ENCODE measurements around the gene ARMC8. TPM values are rescaled to one million over a fixed set of nuclear protein-coding genes. Genes with fewer than 3 reads are reported as not detected.

The ARMC8 gene
- total RNA-seq, 1 experiment from 2014 or later: 32.4 TPM

GRCh38 chr3:138241061-138241460, 54.0 kb downstream of the ARMC8 start:
- H3K4me1 ChIP-seq (replicated peaks; ENCODE audit: insufficient read depth): no peaks in the 10 kb centered on the region
- H3K9me2 ChIP-seq (ENCODE audit: insufficient read depth): no peaks in the 10 kb centered on the region
- CTCF ChIA-PET: no interaction called here
- no peak overlapping the region for H3K4me2 ChIP-seq
- POLR2A ChIA-PET (ENCODE audit: unreplicated experiment): no interaction called here
- H3K27me3 ChIP-seq (ENCODE audit: insufficient read depth, low read depth): no peaks in the 10 kb centered on the region
- no peak overlapping the region for H3K27ac ChIP-seq
- H3K4me3 ChIP-seq: no peak overlapping the region
- no peaks in the 10 kb centered on the region for H3K79me2 ChIP-seq (ENCODE audit: low read depth)
- no peaks in the 10 kb centered on the region for H3K9me3 ChIP-seq (ENCODE audit: insufficient read depth, low read depth)
- no peak for DNase-seq
- intact Hi-C loops (cut with micrococcal nuclease; ENCODE audit: unreplicated experiment): no loop called here
- no peaks in the 10 kb centered on the region for H3F3A ChIP-seq (ENCODE audit: insufficient read depth, low read depth)
- no peak overlapping the region for H2AFZ ChIP-seq
- no peaks in the 10 kb centered on the region; the same call in 1 of the 2 replicates for H4K20me1 ChIP-seq (ENCODE audit: insufficient read depth)
- H3K36me3 ChIP-seq (ENCODE audit: low read depth): peaks cover 33% of the 10 kb centered on the region
- no TSS peak for BruUV-seq (replicated peaks)
- TF ChIP-seq CTCF (conservative IDR thresholded peaks at IDR 0.05) (no peak), EZH2 (IDR thresholded peaks at IDR 0.05; ENCODE audit: low read depth) (no peak)

- CTCF ChIA-PET: no interaction called here
Observed at GRCh38 chr3:138241676-138242075, 54.6 kb downstream of the ARMC8 start.

GRCh38 chr3:138242466-138242865, 55.4 kb downstream of the ARMC8 start:
- BruUV-seq (replicated peaks): no TSS peak
- no peak for TF ChIP-seq CTCF (conservative IDR thresholded peaks at IDR 0.05)
- no peak for TF ChIP-seq EZH2 (IDR thresholded peaks at IDR 0.05; ENCODE audit: low read depth)
- H4K20me1 ChIP-seq (ENCODE audit: insufficient read depth): no peaks in the 10 kb centered on the region; the same call in 1 of the 2 replicates
- no peaks in the 10 kb centered on the region for H3K9me3 ChIP-seq (ENCODE audit: insufficient read depth, low read depth)
- no peak overlapping the region for H3K4me2 ChIP-seq
- ChIA-PET POLR2A (ENCODE audit: unreplicated experiment) (no interaction called here), CTCF (no interaction called here)
- peaks cover 29% of the 10 kb centered on the region for H3K36me3 ChIP-seq (ENCODE audit: low read depth)
- H3K4me1 ChIP-seq (replicated peaks; ENCODE audit: insufficient read depth): no peaks in the 10 kb centered on the region
- no peaks in the 10 kb centered on the region for H3K27me3 ChIP-seq (ENCODE audit: insufficient read depth, low read depth)
- no peaks in the 10 kb centered on the region for H3F3A ChIP-seq (ENCODE audit: insufficient read depth, low read depth)
- H3K79me2 ChIP-seq (ENCODE audit: low read depth): no peaks in the 10 kb centered on the region
- DNase-seq: no peak
- no peak overlapping the region for H3K27ac ChIP-seq
- intact Hi-C loops (cut with micrococcal nuclease; ENCODE audit: unreplicated experiment): no loop called here
- no peak overlapping the region for H3K4me3 ChIP-seq
- no peaks in the 10 kb centered on the region for H3K9me2 ChIP-seq (ENCODE audit: insufficient read depth)
- no peak overlapping the region for H2AFZ ChIP-seq

More at GRCh38 chr3:138241676-138242075, 54.6 kb downstream of the ARMC8 start:
- Histone ChIP-seq H3K9me3 (ENCODE audit: insufficient read depth, low read depth) (no peaks in the 10 kb centered on the region), H4K20me1 (ENCODE audit: insufficient read depth) (no peaks in the 10 kb centered on the region; the same call in 1 of the 2 replicates), H3K79me2 (ENCODE audit: low read depth) (no peaks in the 10 kb centered on the region), H3K9me2 (ENCODE audit: insufficient read depth) (no peaks in the 10 kb centered on the region), H3K36me3 (ENCODE audit: low read depth) (peaks cover 35% of the 10 kb centered on the region), H3F3A (ENCODE audit: insufficient read depth, low read depth) (no peaks in the 10 kb centered on the region), H3K4me3 (no peak overlapping the region), H3K4me1 (replicated peaks; ENCODE audit: insufficient read depth) (no peaks in the 10 kb centered on the region), H3K27me3 (ENCODE audit: insufficient read depth, low read depth) (no peaks in the 10 kb centered on the region), H2AFZ (no peak overlapping the region), H3K27ac (no peak overlapping the region), H3K4me2 (no peak overlapping the region)
- no TSS peak for BruUV-seq (replicated peaks)
- intact Hi-C loops (cut with micrococcal nuclease; ENCODE audit: unreplicated experiment): no loop called here
- TF ChIP-seq EZH2 (IDR thresholded peaks at IDR 0.05; ENCODE audit: low read depth): no peak
- TF ChIP-seq CTCF (conservative IDR thresholded peaks at IDR 0.05): no peak
- DNase-seq: no peak
- POLR2A ChIA-PET (ENCODE audit: unreplicated experiment): no interaction called here

Measured in PC-9 (cell line).